ENCODE measurements around the gene SUMO3. TPM values are rescaled to one million over a fixed set of nuclear protein-coding genes. Genes with fewer than 3 reads are reported as not detected.

The SUMO3 gene
- total and polyA plus RNA-seq, 2 donors (not counting 3 experiments of a cell fraction or from before 2014, with no cell fraction given) = 102 to 123 TPM

- Histone ChIP-seq H3K9ac (replicated peaks; ENCODE audit: extremely low read depth, insufficient read depth, low read length) (no peak overlapping the region), H3K36me3 (ENCODE audit: control insufficient read depth in 2 of 2, extremely low read depth in 1 of 2, insufficient read depth in 2 of 2, low read length in 2 of 2) (peaks cover 3 to 4% of the 10 kb centered on the region in 2 experiments), H3K9me1 (replicated peaks; ENCODE audit: control insufficient read depth, extremely low read depth, insufficient read depth, low read length) (no peaks in the 10 kb centered on the region), H3K4me2 (ENCODE audit: insufficient read depth, low read length) (no peak overlapping the region), H3K79me2 (ENCODE audit: control insufficient read depth, insufficient read depth, low read length) (no peaks in the 10 kb centered on the region), H2AFZ (ENCODE audit: low read depth, low read length) (no peak overlapping the region), H4K20me1 (replicated peaks; ENCODE audit: control insufficient read depth, extremely low read depth, insufficient read depth, low read length) (no peaks in the 10 kb centered on the region), H3K4me3 (replicated peaks in 1 of 3; ENCODE audit: insufficient read depth in 1 of 3, low read depth in 1 of 3, low read length in 3 of 3) (no peak overlapping the region), H3K27me3 (ENCODE audit: control insufficient read depth in 2 of 2, insufficient read depth in 2 of 2, low read length in 2 of 2) (no peaks in the 10 kb centered on the region), H3K9me3 (replicated peaks; ENCODE audit: control insufficient read depth, insufficient read depth, low read length) (no peaks in the 10 kb centered on the region), H3K27ac (ENCODE audit: insufficient read depth, low read depth, low read length) (no peak overlapping the region), H3K4me1 (ENCODE audit: control insufficient read depth, extremely low read depth, insufficient read depth, low read length) (peaks cover 5% of the 10 kb centered on the region)
- no TSS peak for BruUV-seq (replicated peaks)
- no peak for TF ChIP-seq EZH2 (IDR thresholded peaks at IDR 0.05; ENCODE audit: borderline replicate concordance, low read depth, low read length, severe bottlenecking)
- TF ChIP-seq POLR2AphosphoS5 (IDR thresholded peaks at IDR 0.05; ENCODE audit: insufficient read depth, low read depth, low read length) = no peak
- TF ChIP-seq FOS (IDR thresholded peaks at IDR 0.05; ENCODE audit: borderline replicate concordance, insufficient read depth, low read length) = no peak
- no peak for TF ChIP-seq POLR2A (IDR thresholded peaks at IDR 0.05; ENCODE audit: low read depth, low read length)
- no peak for TF ChIP-seq MAX (IDR thresholded peaks at IDR 0.05; ENCODE audit: insufficient read depth, insufficient read length)
- TF ChIP-seq, protein P1, sequence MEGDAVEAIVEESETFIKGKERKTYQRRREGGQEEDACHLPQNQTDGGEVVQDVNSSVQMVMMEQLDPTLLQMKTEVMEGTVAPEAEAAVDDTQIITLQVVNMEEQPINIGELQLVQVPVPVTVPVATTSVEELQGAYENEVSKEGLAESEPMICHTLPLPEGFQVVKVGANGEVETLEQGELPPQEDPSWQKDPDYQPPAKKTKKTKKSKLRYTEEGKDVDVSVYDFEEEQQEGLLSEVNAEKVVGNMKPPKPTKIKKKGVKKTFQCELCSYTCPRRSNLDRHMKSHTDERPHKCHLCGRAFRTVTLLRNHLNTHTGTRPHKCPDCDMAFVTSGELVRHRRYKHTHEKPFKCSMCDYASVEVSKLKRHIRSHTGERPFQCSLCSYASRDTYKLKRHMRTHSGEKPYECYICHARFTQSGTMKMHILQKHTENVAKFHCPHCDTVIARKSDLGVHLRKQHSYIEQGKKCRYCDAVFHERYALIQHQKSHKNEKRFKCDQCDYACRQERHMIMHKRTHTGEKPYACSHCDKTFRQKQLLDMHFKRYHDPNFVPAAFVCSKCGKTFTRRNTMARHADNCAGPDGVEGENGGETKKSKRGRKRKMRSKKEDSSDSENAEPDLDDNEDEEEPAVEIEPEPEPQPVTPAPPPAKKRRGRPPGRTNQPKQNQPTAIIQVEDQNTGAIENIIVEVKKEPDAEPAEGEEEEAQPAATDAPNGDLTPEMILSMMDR (IDR thresholded peaks at IDR 0.05; ENCODE audit: extremely low read depth in 1 of 2, insufficient read depth in 1 of 2, low read depth in 1 of 2, low read length in 2 of 2) = no peak
- no peak for TF ChIP-seq MYC (IDR thresholded peaks at IDR 0.05; ENCODE audit: low read depth, low read length)
- TF ChIP-seq GATA2 (IDR thresholded peaks at IDR 0.05; ENCODE audit: insufficient read depth, insufficient read length, low read depth, low read length) = no peak
- dilution Hi-C loops (cut with MboI; ENCODE audit: extremely low pct_ligation_motif_present, low sequenced_read_pairs) = no loop called here
- no peak for FAIRE-seq
- ChIA-PET POLR2A (no interaction called here), CTCF (interaction anchor here (1.0 to 2.3 kb wide), 3 partner anchors 10 to 28 kb away, joined by 3 to 13 read pairs (median 4); no protein-coding TSS in a partner anchor)
- DNase-seq (ENCODE audit: low read depth, low spot score) = peak; percentile 6
- intact Hi-C loops (cut with micrococcal nuclease) = no loop called here
Observed at GRCh38 chr21:44765231-44766013, 52.4 kb downstream of the SUMO3 start.

Data from endothelial cell of umbilical vein (primary cell).